Esophagus muscularis mucosa (tissue), 4 donors: ENCODE data around the gene STAC. TPM values are rescaled to one million over a fixed set of nuclear protein-coding genes. Genes with fewer than 3 reads are reported as not detected.

Source experiments
- DNase-seq: peaks from one replicate; pipeline ENCODE4 v3.0.0-alpha.2; 2017; ENCODE audit errors: extremely low spot score
- H3K27ac ChIP-seq, 4 donors: fragments of 200-600 bp; sonication (generic); replicated peaks in 1 of 4; 1 replicate in 3 of 4; 2 replicates in 1 of 4; pipeline ENCODE4 v1.5.1; 2016 to 2019; ENCODE audit warnings: mild to moderate bottlenecking in 1 of 4
- H3K27me3 ChIP-seq, 4 donors: fragments of 200-600 bp; sonication (generic); one replicate each; pipeline versions ENCODE4 v1.5.1 to v1.6.0; 2016 to 2019
- H3K36me3 ChIP-seq, 4 donors: fragments of 200-600 bp; sonication (generic); one replicate each; pipeline ENCODE4 v1.5.1; 2016 to 2019
- H3K4me1 ChIP-seq, 4 donors: fragments of 200-600 bp; sonication (generic); one replicate each; pipeline ENCODE4 v1.5.1; 2016 to 2019
- H3K4me3 ChIP-seq, 4 donors: fragments of 200-600 bp; sonication (generic); 1 replicate in 2 of 4; 2 replicates in 2 of 4; pipeline ENCODE4 v1.5.1; 2016 to 2019; ENCODE audit warnings: mild to moderate bottlenecking in 4 of 4, moderate library complexity in 1 of 4
- H3K9me3 ChIP-seq, 4 donors: fragments of 200-600 bp; sonication (generic); 1 replicate in 3 of 4; 2 replicates in 1 of 4; pipeline ENCODE4 v1.5.1; 2016 to 2019
- EP300 ChIP-seq: sonication (generic); formaldehyde crosslinking; IDR thresholded peaks from one replicate; pipeline ENCODE4 v1.6.1; 2017; ENCODE audit warnings: antibody characterized with exemption
- POLR2A ChIP-seq: fragments of 450-650 bp; IDR thresholded peaks from one replicate; pipeline ENCODE4 v1.6.1; 2017; ENCODE audit warnings: antibody characterized with exemption, moderate library complexity, mild to moderate bottlenecking, low read depth
- POLR2AphosphoS5 ChIP-seq, 2 donors: sonication (generic); formaldehyde crosslinking; IDR thresholded peaks; one replicate each; pipeline ENCODE4 v1.6.1; 2017; ENCODE audit warnings: antibody characterized with exemption in 2 of 2
- WGBS: methylation state at CpG from one replicate; pipeline ENCODE4 v1.1.5; 2018; 5-methylcytosine and 5-hydroxymethylcytosine counted together
- intact Hi-C: fragments of 100-400 bp; cut with DNase I; formaldehyde crosslinking; loops from one replicate; pipeline ENCODE4 v1.15.1; 2023
- total RNA-seq, 4 donors: library from RNA; depleted of rRNA; stranded (reverse); fragments of >200 nt; gene quantifications; one replicate each; pipeline versions ENCODE4 v1.1.0 to v1.2.1, GENCODE V29; 2016
- TF ChIP-seq, protein P1 (sequence below), 3 experiments: fragments of 200-600 bp in 2 of 3; fragments of 450-650 bp in 1 of 3; sonication (generic) in 2 of 3; IDR thresholded peaks; one replicate each; pipeline ENCODE4 v1.5.1; 2017 to 2019; ENCODE audit warnings: antibody characterized with exemption in 3 of 3, mild to moderate bottlenecking in 2 of 3, moderate library complexity in 1 of 3

Gene STAC
- 10 to 100 TPM in 1 of 4 donors, 1 to 10 TPM in 3; 7.1 to 11.9 (median 8.0) TPM for total RNA-seq

DNA sequence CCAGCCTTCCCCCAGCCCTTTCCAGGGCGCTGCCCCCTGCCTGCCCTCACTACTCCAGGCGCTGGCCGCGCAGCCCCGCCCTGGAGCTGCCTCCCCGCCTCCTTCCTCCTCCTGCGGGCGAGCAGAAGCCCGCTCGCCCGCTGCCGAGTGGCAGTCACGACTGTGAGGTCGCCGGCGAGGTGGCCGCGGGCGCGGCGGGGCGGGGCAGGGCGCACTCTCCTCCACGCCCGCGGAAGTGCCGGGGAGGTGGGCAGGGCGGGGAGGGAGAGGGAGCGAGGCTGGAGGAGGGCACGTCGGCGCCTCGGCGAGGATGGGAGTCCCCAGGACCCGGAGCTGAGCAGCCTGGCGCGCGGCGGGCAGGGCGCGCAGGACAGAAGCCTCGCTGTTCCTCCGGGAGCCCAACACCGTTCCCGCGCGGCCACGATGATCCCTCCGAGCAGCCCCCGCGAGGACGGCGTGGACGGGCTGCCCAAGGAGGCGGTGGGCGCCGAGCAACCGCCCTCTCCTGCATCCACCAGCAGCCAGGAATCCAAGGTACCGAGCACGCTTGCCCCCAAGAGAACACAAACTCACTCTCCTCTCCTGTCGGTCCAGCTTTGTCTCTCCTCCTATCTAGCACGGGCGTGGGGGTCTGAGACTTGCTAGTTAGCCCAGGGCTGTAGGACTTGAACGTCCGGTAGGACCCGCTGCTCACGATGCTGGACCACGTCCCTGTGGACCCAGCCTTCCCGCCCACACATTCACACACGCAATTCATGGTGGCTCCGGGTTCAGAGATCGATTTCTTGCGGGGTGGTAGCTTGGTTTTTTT, at the start of gene STAC:
TSS of gene STAC (plus strand) at position 284 of the 811 bp plus-strand sequence. CDS start at position 424, 140 bp downstream.
- no peaks in the 10 kb centered on the region for H3K9me3 ChIP-seq
- DNase-seq, result peak; percentile 91
- H3K27ac ChIP-seq, result peak within 1 kb of the TSS in 2 of 4 donors; percentile 27 to 37
- 7% methylated on average over 18 of the region's 73 CpGs for WGBS
- peak within 1 kb of the TSS; percentile 55 to 72 (median 61) for H3K4me3 ChIP-seq
- intact Hi-C loops, result no loop called here
- TF ChIP-seq POLR2A (no peak), POLR2AphosphoS5 (IDR thresholded peaks at IDR 0.05) (no peak), EP300 (no peak)
- TF ChIP-seq, protein P1, sequence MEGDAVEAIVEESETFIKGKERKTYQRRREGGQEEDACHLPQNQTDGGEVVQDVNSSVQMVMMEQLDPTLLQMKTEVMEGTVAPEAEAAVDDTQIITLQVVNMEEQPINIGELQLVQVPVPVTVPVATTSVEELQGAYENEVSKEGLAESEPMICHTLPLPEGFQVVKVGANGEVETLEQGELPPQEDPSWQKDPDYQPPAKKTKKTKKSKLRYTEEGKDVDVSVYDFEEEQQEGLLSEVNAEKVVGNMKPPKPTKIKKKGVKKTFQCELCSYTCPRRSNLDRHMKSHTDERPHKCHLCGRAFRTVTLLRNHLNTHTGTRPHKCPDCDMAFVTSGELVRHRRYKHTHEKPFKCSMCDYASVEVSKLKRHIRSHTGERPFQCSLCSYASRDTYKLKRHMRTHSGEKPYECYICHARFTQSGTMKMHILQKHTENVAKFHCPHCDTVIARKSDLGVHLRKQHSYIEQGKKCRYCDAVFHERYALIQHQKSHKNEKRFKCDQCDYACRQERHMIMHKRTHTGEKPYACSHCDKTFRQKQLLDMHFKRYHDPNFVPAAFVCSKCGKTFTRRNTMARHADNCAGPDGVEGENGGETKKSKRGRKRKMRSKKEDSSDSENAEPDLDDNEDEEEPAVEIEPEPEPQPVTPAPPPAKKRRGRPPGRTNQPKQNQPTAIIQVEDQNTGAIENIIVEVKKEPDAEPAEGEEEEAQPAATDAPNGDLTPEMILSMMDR (IDR thresholded peaks at IDR 0.05), result no peak
- peaks cover 0 to 20% (median 13%) of the 10 kb centered on the region in 4 donors for H3K4me1 ChIP-seq
- no peaks in the 10 kb centered on the region for H3K36me3 ChIP-seq
- H3K27me3 ChIP-seq, result peaks cover 0 to 15% (median 0%) of the 10 kb centered on the region in 4 donors

DNA sequence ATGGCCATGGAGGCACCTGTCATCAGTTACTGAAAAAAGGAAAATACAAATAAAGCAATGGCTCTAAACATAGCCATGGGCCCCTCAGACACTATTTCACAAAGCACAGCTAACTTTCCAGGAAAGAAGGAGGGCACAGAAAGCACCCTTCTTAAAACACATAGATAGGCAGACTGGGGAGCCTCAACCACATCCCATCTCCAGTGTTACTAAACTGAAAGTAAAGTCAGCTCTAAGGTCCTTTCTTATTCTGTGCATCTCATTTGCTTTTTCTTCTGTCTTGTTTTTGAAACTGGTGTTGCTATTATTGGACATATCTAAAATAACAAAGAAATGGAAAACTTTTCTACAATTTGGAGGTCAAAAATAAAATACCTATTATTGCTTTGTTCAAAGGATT, 48.2 kb upstream of the STAC start:
- no peak overlapping the region for H3K27ac ChIP-seq
- no peaks in the 10 kb centered on the region for H3K36me3 ChIP-seq
- no peaks in the 10 kb centered on the region for H3K9me3 ChIP-seq
- no peaks in the 10 kb centered on the region for H3K4me1 ChIP-seq
- no peaks in the 10 kb centered on the region for H3K27me3 ChIP-seq
- intact Hi-C loops, result no loop called here
- TF ChIP-seq, protein P1 (IDR thresholded peaks at IDR 0.05), result no peak
- TF ChIP-seq EP300 (no peak), POLR2AphosphoS5 (IDR thresholded peaks at IDR 0.05) (no peak), POLR2A (no peak)
- no peak for DNase-seq
- H3K4me3 ChIP-seq, result no peak overlapping the region

- H3K36me3 ChIP-seq, result no peaks in the 10 kb centered on the region
- TF ChIP-seq, protein P1 (IDR thresholded peaks at IDR 0.05), result no peak
- no peak for TF ChIP-seq POLR2A
- no peak for TF ChIP-seq POLR2AphosphoS5 (IDR thresholded peaks at IDR 0.05)
- no peak for TF ChIP-seq EP300
- H3K4me1 ChIP-seq, result peaks cover 0 to 8% (median 6%) of the 10 kb centered on the region in 4 donors
- H3K27me3 ChIP-seq, result no peaks in the 10 kb centered on the region
- 82% methylated on average over 4 of the region's 4 CpGs for WGBS
- H3K9me3 ChIP-seq, result no peaks in the 10 kb centered on the region
- H3K27ac ChIP-seq, result no peak overlapping the region
- intact Hi-C loops, result no loop called here
- DNase-seq, result no peak
- no peak overlapping the region for H3K4me3 ChIP-seq
Measured at GRCh38 chr3:36362216-36362615, 18.1 kb upstream of the STAC start.

DNA sequence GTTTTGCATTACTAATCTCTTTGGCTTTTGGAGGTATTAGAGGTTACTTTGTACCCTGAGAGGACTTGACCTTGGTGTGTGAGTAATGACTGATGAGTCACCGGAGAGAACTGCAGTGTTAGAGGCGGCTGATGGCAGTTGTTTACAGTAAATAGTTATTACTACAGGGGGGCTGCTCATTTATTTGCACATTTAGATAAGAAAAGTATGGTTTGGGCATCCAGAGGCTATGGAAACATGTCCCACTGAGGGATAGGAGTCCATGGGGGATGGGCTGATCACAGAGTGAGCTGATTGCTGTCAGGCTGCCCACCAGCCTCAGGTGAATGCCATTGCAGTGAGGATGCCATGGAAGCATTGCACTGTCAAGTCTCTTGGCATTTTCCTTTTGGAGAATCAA, 17.3 kb upstream of the STAC start:
- Histone ChIP-seq H3K4me1 (peaks cover 0 to 8% (median 6%) of the 10 kb centered on the region in 4 donors), H3K9me3 (no peaks in the 10 kb centered on the region), H3K27ac (no peak overlapping the region), H3K4me3 (no peak overlapping the region), H3K27me3 (no peaks in the 10 kb centered on the region), H3K36me3 (no peaks in the 10 kb centered on the region)
- no peak for TF ChIP-seq EP300
- TF ChIP-seq, protein P1 (IDR thresholded peaks at IDR 0.05), result no peak
- no peak for TF ChIP-seq POLR2AphosphoS5 (IDR thresholded peaks at IDR 0.05)
- TF ChIP-seq POLR2A, result no peak
- no peak for DNase-seq
- 41% methylated on average over 2 of the region's 2 CpGs for WGBS
- intact Hi-C loops, result no loop called here
